Cardiac septum (tissue), 1 donor: Measurements from ENCODE around the gene BNC1. TPM values are rescaled to one million over a fixed set of nuclear protein-coding genes. Genes with fewer than 3 reads are reported as not detected.

Experiments
- total RNA-seq: library from RNA; stranded (reverse); fragmentation: NEBNext Ultra II Directional; extraction: Animal tissue kit (Norgen Biotek cat#: 25700); gene quantifications from one replicate; pipeline ENCODE4 v1.2.1, GENCODE V29; 2021
- donor health status: DM: no; HTN: no; CAD: no.

The BNC1 gene
- total RNA-seq, 1 donor from 2014 or later = 0.11 TPM

Other genes starting within 250 kb of the BNC1 start
- 128 TPM for gene BTBD1, start 217.4 kb downstream of the BNC1 start, total RNA-seq
- 2.8 TPM for gene TM6SF1, start 177.0 kb downstream of the BNC1 start, total RNA-seq
- gene HDGFL3, start 76.8 kb downstream of the BNC1 start, total RNA-seq = 50.5 TPM
- not detected for gene SH3GL3, start 162.7 kb upstream of the BNC1 start, total RNA-seq